ENCODE results near the gene CAMTA1.

CAMTA1 gene

DNA sequence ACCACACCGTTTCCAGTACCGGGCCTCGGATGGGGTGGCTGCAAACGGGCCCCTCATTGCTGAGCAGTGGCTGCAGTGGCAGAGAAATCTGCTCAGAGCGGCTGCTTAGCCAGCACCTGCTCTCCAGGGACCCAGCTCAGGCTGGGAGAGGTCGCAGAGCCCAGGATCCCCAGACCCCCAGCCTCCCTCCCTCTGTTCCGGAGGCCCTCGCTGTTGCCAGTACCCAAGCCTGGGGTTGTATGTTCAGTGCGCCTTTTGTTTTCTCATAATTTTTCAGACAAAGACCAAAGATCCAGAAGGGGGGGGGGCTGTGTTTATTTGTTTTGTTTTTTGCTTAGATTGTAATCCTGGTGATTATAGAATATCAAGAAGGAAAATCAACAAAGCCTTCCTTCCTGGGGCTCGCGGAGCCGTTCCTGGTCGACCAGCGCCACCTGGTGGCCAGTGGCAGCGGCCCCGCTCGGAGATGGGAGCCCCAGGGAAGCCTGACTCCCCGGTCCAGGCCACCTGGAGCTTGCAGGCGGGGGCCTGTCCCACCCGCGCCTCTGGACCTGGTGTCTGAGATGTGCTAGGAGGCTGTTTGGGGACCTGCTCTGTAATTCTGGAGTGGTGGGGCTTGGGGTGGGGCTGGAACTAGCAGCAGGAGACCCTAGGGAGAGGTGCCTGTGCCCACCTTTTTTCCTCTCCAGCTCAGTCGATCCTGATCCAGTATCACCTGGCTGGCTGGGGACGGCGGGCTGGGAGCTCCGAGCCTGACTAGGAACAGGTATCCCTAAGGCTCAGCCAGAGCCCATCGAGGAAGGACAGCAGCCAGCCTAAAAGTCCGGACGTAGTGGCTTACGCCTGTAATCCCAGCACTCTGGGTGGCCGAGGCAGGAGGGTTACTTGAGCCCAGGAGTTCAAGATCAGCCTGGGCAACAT is 862.0 kb downstream of the CAMTA1 start:
- Histone ChIP-seq H3K4me1 (ENCODE audit: insufficient read depth, low read length) (0 out of 2 replicates have a peak, but pooled peaks cover 6% of the 10 kb centered on the region), H3K27me3 (ENCODE audit: insufficient read depth, low read length) (no peaks in the 10 kb centered on the region), H3K4me3 (ENCODE audit: low read length) (no peak overlapping the region), H3K9me3 (ENCODE audit: insufficient read depth, low read depth, low read length) (no peaks in the 10 kb centered on the region), H3K36me3 (ENCODE audit: insufficient read depth, low read length) (no peaks in the 10 kb centered on the region), H3K9ac (ENCODE audit: low read depth, low read length) (no peak overlapping the region; the same call in 1 of the 2 replicates), H3K27ac (ENCODE audit: low read depth, low read length) (no peak overlapping the region)
- WGBS: 53% methylated on average over 29 of the region's 30 CpGs

DNA sequence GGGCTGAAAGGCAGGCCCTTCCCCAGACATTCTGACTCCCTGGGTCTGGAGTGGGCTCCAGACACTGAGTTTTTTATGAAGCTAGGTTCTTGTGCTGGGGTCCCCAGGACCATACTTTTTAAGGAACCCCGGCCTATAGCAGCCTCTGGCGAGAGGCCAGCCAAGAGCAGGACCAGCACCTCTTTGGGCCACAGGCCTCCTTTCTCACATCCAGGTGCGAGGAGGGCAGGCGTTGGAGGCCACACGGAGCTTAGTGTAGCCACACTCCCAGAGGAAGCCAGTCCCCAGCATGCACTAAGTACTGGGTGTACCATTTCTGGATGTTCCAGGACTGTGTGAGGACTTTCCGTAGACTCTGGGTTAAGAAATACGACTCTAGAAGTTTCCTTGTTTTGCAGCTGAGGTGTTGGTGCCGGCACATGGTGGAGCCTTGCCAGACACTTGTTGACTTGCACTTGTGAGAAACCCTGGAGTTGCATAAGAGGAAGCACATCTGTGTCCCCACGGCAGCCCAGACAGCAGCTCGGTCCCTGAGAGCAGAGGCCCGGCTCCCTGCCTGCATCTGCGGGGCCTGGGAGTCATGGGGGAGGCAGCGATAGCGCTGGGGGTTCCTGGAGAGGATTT is 863.6 kb downstream of the CAMTA1 start:
- no peak overlapping the region for H3K27ac ChIP-seq (ENCODE audit: low read depth, low read length)
- no peaks in the 10 kb centered on the region for H3K27me3 ChIP-seq (ENCODE audit: insufficient read depth, low read length)
- no peaks in the 10 kb centered on the region for H3K4me1 ChIP-seq (ENCODE audit: insufficient read depth, low read length)
- no peaks in the 10 kb centered on the region for H3K9me3 ChIP-seq (ENCODE audit: insufficient read depth, low read depth, low read length)
- no peak overlapping the region for H3K9ac ChIP-seq (ENCODE audit: low read depth, low read length)
- WGBS: 93% methylated on average over 14 of the region's 14 CpGs
- H3K36me3 ChIP-seq (ENCODE audit: insufficient read depth, low read length): no peaks in the 10 kb centered on the region
- no peak overlapping the region for H3K4me3 ChIP-seq (ENCODE audit: low read length)

DNA sequence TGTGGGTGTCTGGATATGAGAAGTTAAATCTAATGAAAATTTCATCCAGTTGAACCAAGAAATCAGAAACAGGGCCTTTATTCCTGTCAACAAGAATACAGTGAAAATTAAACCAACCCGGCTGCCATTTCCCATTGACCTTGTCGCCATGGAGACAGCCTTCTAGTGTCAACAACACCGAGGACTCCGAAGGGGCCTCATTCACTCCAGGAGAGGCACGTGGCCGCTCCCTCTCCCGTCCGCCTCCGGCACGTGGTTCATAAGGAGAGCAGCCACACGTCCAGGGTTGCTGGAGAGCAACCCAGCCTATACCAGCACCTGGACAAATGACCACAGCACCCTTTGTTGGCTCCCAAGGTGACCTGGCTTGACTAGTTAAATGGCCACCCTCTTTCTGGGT is 865.5 kb downstream of the CAMTA1 start:
- Histone ChIP-seq H3K36me3 (ENCODE audit: insufficient read depth, low read length) (no peaks in the 10 kb centered on the region), H3K4me1 (ENCODE audit: insufficient read depth, low read length) (no peaks in the 10 kb centered on the region), H3K9ac (ENCODE audit: low read depth, low read length) (no peak overlapping the region), H3K27ac (ENCODE audit: low read depth, low read length) (no peak overlapping the region), H3K27me3 (ENCODE audit: insufficient read depth, low read length) (no peaks in the 10 kb centered on the region), H3K4me3 (ENCODE audit: low read length) (no peak overlapping the region), H3K9me3 (ENCODE audit: insufficient read depth, low read depth, low read length) (no peaks in the 10 kb centered on the region)
- 75% methylated on average over 11 of the region's 11 CpGs for WGBS

DNA sequence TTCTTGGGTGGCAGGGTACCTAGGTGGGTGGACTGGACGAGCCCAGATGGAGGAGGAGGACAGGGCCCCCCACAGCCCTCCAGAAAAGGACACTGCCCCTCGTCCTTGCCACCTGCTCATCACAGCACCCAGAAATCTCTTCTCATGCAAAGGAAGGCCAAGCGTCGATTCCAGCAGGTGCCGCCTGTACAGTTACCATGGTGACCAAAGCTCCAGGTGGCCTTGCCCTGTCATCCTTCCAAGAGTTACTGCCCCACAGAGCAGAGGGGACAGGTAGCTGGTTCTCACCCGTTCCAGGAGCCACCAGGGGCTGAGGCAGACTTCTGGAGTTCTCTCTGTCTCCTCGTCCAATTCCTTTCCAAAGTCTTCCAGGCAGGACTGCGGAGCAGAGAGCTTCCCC is 865.9 kb downstream of the CAMTA1 start:
- 76% methylated on average over 8 of the region's 8 CpGs for WGBS
- Histone ChIP-seq H3K27ac (ENCODE audit: low read depth, low read length) (no peak overlapping the region), H3K9ac (ENCODE audit: low read depth, low read length) (no peak overlapping the region), H3K4me3 (ENCODE audit: low read length) (no peak overlapping the region), H3K27me3 (ENCODE audit: insufficient read depth, low read length) (no peaks in the 10 kb centered on the region), H3K36me3 (ENCODE audit: insufficient read depth, low read length) (no peaks in the 10 kb centered on the region), H3K4me1 (ENCODE audit: insufficient read depth, low read length) (no peaks in the 10 kb centered on the region), H3K9me3 (ENCODE audit: insufficient read depth, low read depth, low read length) (no peaks in the 10 kb centered on the region)

GRCh38 chr1:7652061-7652460 is 866.8 kb downstream of the CAMTA1 start:
- WGBS: 87% methylated on average over 7 of the region's 7 CpGs
- Histone ChIP-seq H3K4me3 (ENCODE audit: low read length) (no peak overlapping the region), H3K4me1 (ENCODE audit: insufficient read depth, low read length) (no peaks in the 10 kb centered on the region), H3K36me3 (ENCODE audit: insufficient read depth, low read length) (no peaks in the 10 kb centered on the region), H3K27me3 (ENCODE audit: insufficient read depth, low read length) (no peaks in the 10 kb centered on the region), H3K9ac (ENCODE audit: low read depth, low read length) (no peak overlapping the region), H3K27ac (ENCODE audit: low read depth, low read length) (no peak overlapping the region), H3K9me3 (ENCODE audit: insufficient read depth, low read depth, low read length) (no peaks in the 10 kb centered on the region)

GRCh38 chr1:7652515-7653098 is 867.4 kb downstream of the CAMTA1 start:
- 85% methylated on average over 12 of the region's 12 CpGs for WGBS
- Histone ChIP-seq H3K9me3 (ENCODE audit: insufficient read depth, low read depth, low read length) (no peaks in the 10 kb centered on the region), H3K9ac (ENCODE audit: low read depth, low read length) (no peak overlapping the region), H3K4me1 (ENCODE audit: insufficient read depth, low read length) (no peaks in the 10 kb centered on the region), H3K4me3 (ENCODE audit: low read length) (no peak overlapping the region), H3K27ac (ENCODE audit: low read depth, low read length) (no peak overlapping the region), H3K36me3 (ENCODE audit: insufficient read depth, low read length) (no peaks in the 10 kb centered on the region), H3K27me3 (ENCODE audit: insufficient read depth, low read length) (no peaks in the 10 kb centered on the region)

DNA sequence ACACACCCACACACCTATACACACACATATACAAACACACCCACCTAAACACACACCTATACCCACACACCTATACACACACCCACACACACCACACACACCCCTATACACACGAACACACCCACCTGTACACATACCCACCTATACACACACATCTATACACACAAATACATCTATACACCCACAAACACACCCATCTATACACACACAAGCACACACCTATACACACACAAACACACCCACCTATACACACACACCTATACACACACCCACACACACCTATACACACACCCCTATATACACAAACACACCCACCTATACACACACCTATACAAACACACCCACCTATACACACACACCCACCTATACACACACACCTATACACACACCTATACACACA is 869.5 kb downstream of the CAMTA1 start:
- Histone ChIP-seq H3K27me3 (ENCODE audit: insufficient read depth, low read length) (no peaks in the 10 kb centered on the region), H3K36me3 (ENCODE audit: insufficient read depth, low read length) (no peaks in the 10 kb centered on the region), H3K4me3 (ENCODE audit: low read length) (no peak overlapping the region), H3K9me3 (ENCODE audit: insufficient read depth, low read depth, low read length) (no peaks in the 10 kb centered on the region), H3K27ac (ENCODE audit: low read depth, low read length) (no peak overlapping the region), H3K4me1 (ENCODE audit: insufficient read depth, low read length) (no peaks in the 10 kb centered on the region), H3K9ac (ENCODE audit: low read depth, low read length) (no peak overlapping the region)
- WGBS: 82% methylated on average over 1 of the region's 1 CpG

DNA sequence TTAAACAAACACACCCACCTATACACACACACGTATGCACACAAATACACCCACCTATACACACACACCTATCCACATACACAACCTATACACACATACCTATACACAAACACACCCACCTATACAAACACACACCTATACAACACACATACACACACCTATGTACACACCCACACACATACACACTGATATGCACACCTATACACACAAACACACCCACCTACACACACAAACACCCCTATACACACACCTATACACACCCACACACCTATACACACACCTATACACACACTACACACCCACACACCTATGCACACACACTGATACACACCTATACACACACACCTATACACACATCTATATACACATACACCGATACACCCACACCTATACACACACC is 870.1 kb downstream of the CAMTA1 start:
- Histone ChIP-seq H3K4me1 (ENCODE audit: insufficient read depth, low read length) (no peaks in the 10 kb centered on the region), H3K36me3 (ENCODE audit: insufficient read depth, low read length) (no peaks in the 10 kb centered on the region), H3K27me3 (ENCODE audit: insufficient read depth, low read length) (no peaks in the 10 kb centered on the region), H3K4me3 (ENCODE audit: low read length) (no peak overlapping the region), H3K27ac (ENCODE audit: low read depth, low read length) (no peak overlapping the region), H3K9me3 (ENCODE audit: insufficient read depth, low read depth, low read length) (no peaks in the 10 kb centered on the region), H3K9ac (ENCODE audit: low read depth, low read length) (no peak overlapping the region)
- WGBS: 98% methylated on average over 2 of the region's 2 CpGs

- no peak overlapping the region for H3K9ac ChIP-seq (ENCODE audit: low read depth, low read length)
- no peaks in the 10 kb centered on the region for H3K9me3 ChIP-seq (ENCODE audit: insufficient read depth, low read depth, low read length)
- no peak overlapping the region for H3K27ac ChIP-seq (ENCODE audit: low read depth, low read length)
- H3K36me3 ChIP-seq (ENCODE audit: insufficient read depth, low read length): no peaks in the 10 kb centered on the region
- H3K4me1 ChIP-seq (ENCODE audit: insufficient read depth, low read length): no peaks in the 10 kb centered on the region
- no peak overlapping the region for H3K4me3 ChIP-seq (ENCODE audit: low read length)
- 85% methylated on average over 24 of the region's 24 CpGs for WGBS
- H3K27me3 ChIP-seq (ENCODE audit: insufficient read depth, low read length): no peaks in the 10 kb centered on the region
Measured at GRCh38 chr1:7656557-7657215, 871.4 kb downstream of the CAMTA1 start.

DNA sequence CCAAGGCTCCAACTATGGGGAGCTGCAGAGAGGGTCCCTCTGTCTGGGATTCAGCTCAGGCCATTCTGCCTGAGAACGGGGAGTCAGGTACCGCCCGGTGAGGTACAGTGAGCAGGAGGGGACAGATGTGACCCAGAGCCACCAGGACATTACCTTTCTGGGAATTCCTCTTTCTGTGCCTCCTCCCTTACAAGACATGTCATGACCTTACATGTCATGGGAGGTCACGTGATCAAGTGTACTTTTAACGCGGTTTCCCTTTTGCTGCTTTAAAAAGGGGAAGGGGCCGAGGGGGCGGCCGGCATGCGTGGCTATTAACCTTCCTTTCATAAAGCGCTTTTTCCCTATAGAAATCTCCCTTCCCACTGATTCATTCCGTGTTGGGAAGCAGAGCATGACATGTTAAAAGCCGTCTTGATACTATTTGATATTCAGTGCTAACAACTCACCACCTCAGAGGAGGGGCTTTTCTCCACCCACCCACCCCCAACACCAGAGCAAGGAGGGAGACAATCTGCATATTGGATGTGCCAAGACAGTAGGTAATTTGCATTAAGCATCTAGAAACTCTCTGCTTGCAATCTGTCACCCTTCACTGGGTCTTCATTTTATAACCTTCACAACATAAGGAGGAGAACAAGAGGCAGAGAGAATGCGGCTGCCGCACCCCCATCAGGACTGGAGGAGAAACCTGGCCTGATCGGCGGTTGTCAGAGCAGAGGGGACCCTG is 872.2 kb downstream of the CAMTA1 start:
- H3K4me3 ChIP-seq (ENCODE audit: low read length): no peak overlapping the region
- H3K27ac ChIP-seq (ENCODE audit: low read depth, low read length): no peak overlapping the region
- 78% methylated on average over 17 of the region's 17 CpGs for WGBS
- no peak overlapping the region for H3K9ac ChIP-seq (ENCODE audit: low read depth, low read length)
- H3K36me3 ChIP-seq (ENCODE audit: insufficient read depth, low read length): no peaks in the 10 kb centered on the region
- no peaks in the 10 kb centered on the region for H3K4me1 ChIP-seq (ENCODE audit: insufficient read depth, low read length)
- H3K9me3 ChIP-seq (ENCODE audit: insufficient read depth, low read depth, low read length): no peaks in the 10 kb centered on the region
- H3K27me3 ChIP-seq (ENCODE audit: insufficient read depth, low read length): no peaks in the 10 kb centered on the region
